GM23248 (cell line): Measurements from ENCODE around the gene RABGAP1L. TPM values are rescaled to one million over a fixed set of nuclear protein-coding genes. Genes with fewer than 3 reads are reported as not detected.
"Not testable (repeated sequence)": the region's sequence is repeated elsewhere in the genome, so short reads cannot be mapped to it uniquely, and the experiment has no call there.

Experiments used
- DNase-seq: peaks from one replicate; pipeline ENCODE4 v3.0.0-alpha.2; 2015
- H2AFZ ChIP-seq: fragments of 200-600 bp; sonication (generic); 2 replicates; pipeline ENCODE4 v1.6.1; 2016; ENCODE audit warnings: antibody characterized with exemption
- H3F3A ChIP-seq: fragments of 200-600 bp; sonication (generic); 2 replicates; pipeline ENCODE4 v1.6.1; 2016; ENCODE audit warnings: mild to moderate bottlenecking, antibody characterized with exemption, mixed run types; ENCODE audit not compliant: insufficient read depth
- H3K27ac ChIP-seq: fragments of 200-600 bp; sonication (generic); 2 replicates; pipeline ENCODE4 v1.5.1; 2016; ENCODE audit warnings: mild to moderate bottlenecking
- H3K27me3 ChIP-seq: fragments of 200-600 bp; sonication (generic); replicated peaks from 2 replicates; pipeline ENCODE4 v1.6.1; 2016; ENCODE audit warnings: mild to moderate bottlenecking; ENCODE audit not compliant: insufficient read depth
- H3K36me3 ChIP-seq: fragments of 200-600 bp; sonication (generic); 2 replicates; pipeline ENCODE4 v1.6.1; 2016; ENCODE audit warnings: low read depth, mild to moderate bottlenecking
- H3K4me1 ChIP-seq: fragments of 200-600 bp; sonication (generic); 2 replicates; pipeline ENCODE4 v1.6.1; 2016; ENCODE audit warnings: mild to moderate bottlenecking; ENCODE audit not compliant: insufficient read depth
- H3K4me2 ChIP-seq: fragments of 200-600 bp; sonication (generic); one replicate; pipeline ENCODE4 v1.6.1; 2016; ENCODE audit warnings: mild to moderate bottlenecking; ENCODE audit not compliant: unreplicated experiment
- H3K4me3 ChIP-seq: fragments of 200-600 bp; sonication (generic); 2 replicates; pipeline ENCODE4 v1.5.1; 2016; ENCODE audit warnings: mild to moderate bottlenecking
- H3K79me2 ChIP-seq: fragments of 200-600 bp; sonication (generic); 2 replicates; pipeline ENCODE4 v1.6.1; 2016; ENCODE audit warnings: mild to moderate bottlenecking; ENCODE audit not compliant: insufficient read depth
- H3K9ac ChIP-seq: fragments of 200-600 bp; sonication (generic); 2 replicates; pipeline ENCODE4 v1.6.1; 2016; ENCODE audit warnings: mild to moderate bottlenecking
- H3K9me2 ChIP-seq: fragments of 200-600 bp; sonication (generic); 2 replicates; pipeline ENCODE4 v1.6.1; 2016; ENCODE audit warnings: mixed run types, mild to moderate bottlenecking, moderate library complexity; ENCODE audit not compliant: insufficient read depth
- H3K9me3 ChIP-seq: fragments of 200-600 bp; sonication (generic); one replicate; pipeline ENCODE4 v1.6.1; 2017; ENCODE audit warnings: low read depth
- H4K20me1 ChIP-seq: fragments of 200-600 bp; sonication (generic); 2 replicates; pipeline ENCODE4 v1.6.0; 2016; ENCODE audit not compliant: insufficient read depth
- EZH2 ChIP-seq: fragments of 200-600 bp; sonication (generic); IDR thresholded peaks from 2 replicates; pipeline ENCODE4 v1.6.1; 2018; ENCODE audit warnings: antibody characterized with exemption, mild to moderate bottlenecking; ENCODE audit not compliant: insufficient read depth, poor library complexity, severe bottlenecking
- EZH2phosphoT487 ChIP-seq: fragments of 200-600 bp; sonication (generic); IDR thresholded peaks from 2 replicates; pipeline ENCODE4 v1.6.1; 2018; ENCODE audit warnings: antibody characterized with exemption, moderate library complexity, mild to moderate bottlenecking, low read depth; ENCODE audit not compliant: insufficient read depth
- WGBS, 2 experiments: methylation state at CpG; one replicate each; pipeline ENCODE4 v1.1.6; 2015 to 2017; ENCODE audit warnings: low lambda C conversion rate in 2 of 2, low coverage in 1 of 2; ENCODE audit errors: missing lambda C conversion rate in 2 of 2; 5-methylcytosine and 5-hydroxymethylcytosine counted together
- in situ Hi-C: fragments of 300-500 bp; cut with MboI; formaldehyde crosslinking; loops from 2 replicates; pipeline ENCODE4 v1.15.0; 2020
- polyA plus RNA-seq: library from polyadenylated mRNA; unstranded; fragments of >200 nt; fragmentation: Nextera tagmentation; extraction: Ambion mirVana; gene quantifications from 2 replicates; pipeline ENCODE4 v1.2.1, GENCODE V29; 2016
- total RNA-seq: library from RNA; depleted of rRNA; stranded (reverse); fragments of >200 nt; shearing (Covaris generic); gene quantifications from 2 replicates; pipeline ENCODE4 v1.2.3, GENCODE V29; 2014

RABGAP1L gene
- total and polyA plus RNA-seq, 2 experiments from 2014 or later = 13.7 to 21.6 TPM

DNA sequence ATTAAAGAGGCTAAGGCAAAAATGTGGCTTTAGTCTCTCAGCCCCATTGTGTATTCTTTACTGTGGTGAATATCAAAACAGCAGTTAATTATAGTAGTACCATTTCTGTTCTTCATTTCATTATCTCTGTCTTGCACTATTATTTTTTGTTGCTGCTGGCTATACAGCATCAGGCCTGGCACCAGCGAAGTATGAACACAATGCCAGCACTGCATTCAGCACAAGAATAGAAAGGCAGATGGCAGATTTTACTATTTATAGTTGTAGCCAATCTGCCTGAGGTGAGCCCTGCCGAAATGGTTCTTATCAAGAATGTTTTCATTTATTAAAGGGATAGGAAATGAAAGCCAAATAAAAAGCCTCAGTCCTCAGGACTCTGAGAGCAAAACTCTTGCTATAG, 360.5 kb downstream of the RABGAP1L start:
- Histone ChIP-seq H3K36me3 (no peaks in the 10 kb centered on the region), H3K9ac (no peak overlapping the region), H2AFZ (no peak overlapping the region), H3K79me2 (no peaks in the 10 kb centered on the region), H4K20me1 (no peaks in the 10 kb centered on the region), H3K9me2 (no peaks in the 10 kb centered on the region), H3K4me1 (no peaks in the 10 kb centered on the region), H3K4me2 (no peak overlapping the region), H3K27ac (no peak overlapping the region), H3K27me3 (no peaks in the 10 kb centered on the region), H3K9me3 (no peaks in the 10 kb centered on the region), H3F3A (no peaks in the 10 kb centered on the region), H3K4me3 (no peak overlapping the region)
- in situ Hi-C loops = no loop called here
- TF ChIP-seq EZH2phosphoT487 = no peak
- no peak for TF ChIP-seq EZH2
- 65 to 79% methylated on average over 2 of the region's 2 CpGs for WGBS, 2 experiments
- no peak for DNase-seq

DNA sequence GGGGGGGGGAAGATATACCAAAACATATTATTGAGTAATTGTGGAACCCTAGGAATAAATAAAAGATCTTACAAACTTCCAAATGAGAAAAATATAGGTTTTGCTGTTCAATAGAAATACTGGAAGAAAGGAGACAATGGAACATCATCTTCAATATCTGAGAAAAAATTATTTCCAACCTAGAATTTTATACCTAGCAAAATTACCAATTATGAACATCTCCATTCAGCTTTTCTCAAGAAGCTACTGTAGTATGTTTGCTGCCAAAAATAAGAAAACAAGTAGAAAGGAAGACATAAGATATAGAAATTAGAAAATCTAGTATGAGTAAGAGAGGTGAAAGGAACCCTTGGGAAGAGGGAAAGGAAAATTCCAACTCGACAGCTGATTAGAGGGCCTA, 372.4 kb downstream of the RABGAP1L start:
- Histone ChIP-seq H3F3A (0 out of 2 replicates have a peak, but pooled peaks cover 7% of the 10 kb centered on the region), H3K9ac (no peak overlapping the region), H3K4me1 (peaks cover 14% of the 10 kb centered on the region), H3K9me3 (no peaks in the 10 kb centered on the region), H4K20me1 (no peaks in the 10 kb centered on the region), H2AFZ (no peak overlapping the region), H3K27me3 (0 out of 2 replicates have a peak, but pooled peaks cover 1% of the 10 kb centered on the region), H3K27ac (no peak overlapping the region), H3K36me3 (no peaks in the 10 kb centered on the region), H3K9me2 (no peaks in the 10 kb centered on the region), H3K4me3 (no peak overlapping the region), H3K4me2 (no peak overlapping the region), H3K79me2 (no peaks in the 10 kb centered on the region)
- no peak for DNase-seq
- WGBS, 2 experiments = 92 to 93% methylated on average over 1 of the region's 1 CpG
- TF ChIP-seq EZH2phosphoT487 = no peak
- TF ChIP-seq EZH2 = no peak
- in situ Hi-C loops = no loop called here

DNA sequence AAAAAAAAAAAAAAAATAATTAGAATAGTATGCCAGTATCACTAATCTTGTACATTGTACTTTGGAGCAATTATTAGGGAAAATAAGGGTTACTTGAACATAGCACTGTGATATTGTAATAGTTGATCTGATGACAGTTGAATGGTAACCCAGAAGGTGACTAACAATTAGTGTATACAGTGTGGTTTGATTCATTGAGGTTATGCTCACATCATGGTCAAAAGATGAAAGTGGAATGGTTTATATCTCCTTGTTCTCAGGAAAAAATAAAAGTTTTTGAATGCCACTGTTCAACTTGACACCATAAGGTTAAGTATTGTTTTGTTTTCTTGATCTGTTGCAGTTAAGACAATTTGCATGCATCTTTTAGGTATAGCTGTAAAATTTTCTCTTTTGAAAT, 375.5 kb downstream of the RABGAP1L start:
- peak; percentile 64 for DNase-seq
- no peaks in the 10 kb centered on the region for H3K79me2 ChIP-seq
- in situ Hi-C loops = no loop called here

DNA sequence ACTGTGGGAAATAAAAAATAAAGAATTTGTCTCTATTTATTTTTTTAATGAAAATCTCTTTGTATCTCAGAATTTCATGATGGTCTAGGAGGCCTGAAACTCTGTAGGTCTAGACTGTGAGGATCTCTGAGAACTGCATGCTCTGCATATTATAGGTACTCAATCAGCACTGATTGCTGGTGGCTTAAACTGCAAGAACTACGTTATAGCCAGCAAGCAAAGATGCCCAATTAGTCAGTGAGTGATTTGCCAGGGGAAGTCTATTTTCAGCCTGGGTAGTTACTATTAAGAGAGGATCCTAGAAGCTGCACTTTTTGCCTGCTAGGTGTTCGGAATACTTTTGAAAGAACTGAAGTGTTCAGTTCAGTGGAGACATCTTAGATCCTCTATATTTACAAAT, 375.9 kb downstream of the RABGAP1L start:
- H4K20me1 ChIP-seq = no peaks in the 10 kb centered on the region
- no peaks in the 10 kb centered on the region for H3K79me2 ChIP-seq
- H3K27me3 ChIP-seq = peaks cover 9% of the 10 kb centered on the region; the same call in 1 of the 2 replicates
- TF ChIP-seq EZH2phosphoT487 (0 out of 2 replicates have a peak, but pooled peaks have one; percentile 3), EZH2 (no peak)
- 0 out of 2 replicates have a peak, but pooled peaks cover 7% of the 10 kb centered on the region for H3F3A ChIP-seq
- no peak overlapping the region for H3K27ac ChIP-seq
- H3K4me2 ChIP-seq = no peak overlapping the region
- WGBS, 2 experiments = 50 to 54% methylated on average over 2 of the region's 2 CpGs
- H3K36me3 ChIP-seq = no peaks in the 10 kb centered on the region
- H3K4me1 ChIP-seq = peaks cover 14% of the 10 kb centered on the region
- DNase-seq = peak; percentile 44
- in situ Hi-C loops = no loop called here
- H3K4me3 ChIP-seq = no peak overlapping the region
- no peaks in the 10 kb centered on the region for H3K9me3 ChIP-seq
- H2AFZ ChIP-seq = no peak overlapping the region
- no peak overlapping the region for H3K9ac ChIP-seq
- no peaks in the 10 kb centered on the region for H3K9me2 ChIP-seq

More for the DNA sequence above, 375.5 kb downstream of the RABGAP1L start:
- Histone ChIP-seq H3K27ac (no peak overlapping the region), H3K4me3 (no peak overlapping the region), H3K9ac (no peak overlapping the region), H3K4me2 (no peak overlapping the region), H3F3A (0 out of 2 replicates have a peak, but pooled peaks cover 7% of the 10 kb centered on the region), H3K4me1 (peaks cover 14% of the 10 kb centered on the region), H3K36me3 (no peaks in the 10 kb centered on the region), H3K9me2 (no peaks in the 10 kb centered on the region), H3K9me3 (no peaks in the 10 kb centered on the region), H2AFZ (no peak overlapping the region), H3K27me3 (peaks cover 9% of the 10 kb centered on the region; the same call in 1 of the 2 replicates), H4K20me1 (no peaks in the 10 kb centered on the region)
- TF ChIP-seq EZH2phosphoT487 (peak; percentile 98), EZH2 (no peak)

DNA sequence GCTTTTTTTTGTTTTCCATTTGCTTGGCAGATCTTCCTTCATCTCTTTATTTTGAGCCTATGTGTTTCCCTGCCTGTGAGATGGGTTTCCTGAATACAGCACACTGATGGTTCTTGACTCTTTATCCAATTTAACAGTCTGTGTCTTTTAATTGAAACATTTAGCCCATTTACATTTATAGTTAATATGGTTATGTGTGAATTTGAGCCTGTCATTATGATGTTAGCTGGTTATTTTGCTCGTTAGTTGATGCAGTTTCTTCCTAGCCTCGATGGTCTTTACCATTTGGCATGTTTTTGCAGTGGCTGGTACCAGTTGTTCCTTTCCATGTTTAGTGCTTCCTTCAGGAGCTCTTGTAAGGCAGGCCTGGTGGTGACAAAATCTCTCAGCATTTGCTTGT, 384.1 kb downstream of the RABGAP1L start:
- H3K36me3 ChIP-seq, H3K27me3 ChIP-seq, H2AFZ ChIP-seq, in situ Hi-C loops, H3K9ac ChIP-seq, DNase-seq, H3K4me1 ChIP-seq, H3F3A ChIP-seq, H3K27ac ChIP-seq, H3K79me2 ChIP-seq, H3K9me2 ChIP-seq, H3K9me3 ChIP-seq, H3K4me2 ChIP-seq, H4K20me1 ChIP-seq, H3K4me3 ChIP-seq: not testable (repeated sequence)
- 47 to 55% methylated on average over 2 of the region's 2 CpGs for WGBS, 2 experiments
